Right lobe of liver (tissue), 4 donors: ENCODE measurements around the gene RNASEH2B.

Experiments used
- POLR2A ChIP-seq: fragments of 450-650 bp; IDR thresholded peaks from one replicate; pipeline ENCODE4 v1.6.1; 2017; ENCODE audit warnings: antibody characterized with exemption, mild to moderate bottlenecking
- TF ChIP-seq, protein P1 (sequence below), 4 donors: fragments of 200-600 bp in 3 of 4; fragments of 450-650 bp in 1 of 4; IDR thresholded peaks; one replicate each; pipeline versions ENCODE4 v1.5.1 to v1.8.0; 2016 to 2022; ENCODE audit warnings: antibody characterized with exemption in 4 of 4, mild to moderate bottlenecking in 2 of 4
- donor health status: DM: no; HTN: no; CAD: no.
- donor health status: DM: no; HTN: no; CAD: no.
- donor health status: DM: no; HTN: yes; CAD: no.

DNA sequence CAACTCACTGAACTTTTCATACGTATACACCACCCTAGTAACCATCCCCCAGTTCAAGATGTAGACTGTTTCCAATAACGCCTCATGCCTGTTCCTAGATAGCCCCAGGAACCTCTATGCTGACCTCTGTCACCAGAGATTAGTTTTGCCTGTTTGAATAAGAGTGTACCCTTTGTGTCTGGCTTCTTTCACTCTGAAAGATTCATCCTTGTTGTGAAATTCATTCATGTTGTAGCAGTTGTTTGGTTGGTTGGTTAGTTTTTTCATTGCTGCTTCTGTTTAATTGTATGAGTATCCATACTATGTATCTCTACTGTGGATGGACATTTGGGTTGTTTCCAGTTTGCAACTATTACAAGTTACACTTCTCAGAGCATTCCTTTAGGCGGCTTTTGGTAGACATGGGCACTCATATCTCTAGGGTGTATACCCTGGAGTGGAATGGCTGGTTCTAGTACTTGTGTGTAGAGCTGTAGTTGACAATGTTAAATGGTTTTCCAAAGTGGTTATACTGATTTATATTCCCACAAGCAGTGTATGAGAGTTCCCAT is 1.6 kb downstream of the RNASEH2B start:
- no peak for TF ChIP-seq POLR2A
- TF ChIP-seq, protein P1, sequence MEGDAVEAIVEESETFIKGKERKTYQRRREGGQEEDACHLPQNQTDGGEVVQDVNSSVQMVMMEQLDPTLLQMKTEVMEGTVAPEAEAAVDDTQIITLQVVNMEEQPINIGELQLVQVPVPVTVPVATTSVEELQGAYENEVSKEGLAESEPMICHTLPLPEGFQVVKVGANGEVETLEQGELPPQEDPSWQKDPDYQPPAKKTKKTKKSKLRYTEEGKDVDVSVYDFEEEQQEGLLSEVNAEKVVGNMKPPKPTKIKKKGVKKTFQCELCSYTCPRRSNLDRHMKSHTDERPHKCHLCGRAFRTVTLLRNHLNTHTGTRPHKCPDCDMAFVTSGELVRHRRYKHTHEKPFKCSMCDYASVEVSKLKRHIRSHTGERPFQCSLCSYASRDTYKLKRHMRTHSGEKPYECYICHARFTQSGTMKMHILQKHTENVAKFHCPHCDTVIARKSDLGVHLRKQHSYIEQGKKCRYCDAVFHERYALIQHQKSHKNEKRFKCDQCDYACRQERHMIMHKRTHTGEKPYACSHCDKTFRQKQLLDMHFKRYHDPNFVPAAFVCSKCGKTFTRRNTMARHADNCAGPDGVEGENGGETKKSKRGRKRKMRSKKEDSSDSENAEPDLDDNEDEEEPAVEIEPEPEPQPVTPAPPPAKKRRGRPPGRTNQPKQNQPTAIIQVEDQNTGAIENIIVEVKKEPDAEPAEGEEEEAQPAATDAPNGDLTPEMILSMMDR (IDR thresholded peaks at IDR 0.05) = no peak
